GM18858 (cell line): ENCODE measurements around the gene NAT16.
"Not testable (repeated sequence)": the region's sequence is repeated elsewhere in the genome, so short reads cannot be mapped to it uniquely, and the experiment has no call there.

Experiments used
- ATAC-seq: cut with Tn5 transposase; IDR thresholded peaks from one replicate; pipeline ENCODE4 v1.9.1; 2021; ENCODE audit not compliant: unreplicated experiment

Gene NAT16

GRCh38 chr7:101128040-101128834 lies 51.9 kb downstream of the NAT16 start:
- ATAC-seq = no peak

- ATAC-seq = no peak
These were observed 52.5 kb downstream of the NAT16 start for GRCh38 chr7:101127460-101128039.

- ATAC-seq = no peak
These were observed 53.2 kb downstream of the NAT16 start, which contains the start of gene SERPINE1 for GRCh38 chr7:101126651-101127459. Gene SERPINE1 (plus strand): TSS chr7:101127104. CDS start chr7:101128394, 1,290 bp downstream.

GRCh38 chr7:101125989-101126650 lies 54.0 kb downstream of the NAT16 start:
- ATAC-seq = no peak

- ATAC-seq = no peak
These were observed 55.6 kb downstream of the NAT16 start for GRCh38 chr7:101124376-101125056.

- ATAC-seq = no peak
These were observed 56.4 kb downstream of the NAT16 start for GRCh38 chr7:101123703-101124068.

GRCh38 chr7:101122933-101123702 lies 57.0 kb downstream of the NAT16 start:
- no peak for ATAC-seq

- ATAC-seq = no peak
These were observed 57.8 kb downstream of the NAT16 start for GRCh38 chr7:101121991-101122932.

GRCh38 chr7:101121631-101121990 lies 58.5 kb downstream of the NAT16 start:
- not testable (repeated sequence) for ATAC-seq
